HepG2 (cell line): ENCODE measurements around the gene RPL4. TPM values are rescaled to one million over a fixed set of nuclear protein-coding genes. Genes with fewer than 3 reads are reported as not detected.

Source experiments
- FOXP4 ChIP-seq: sonication (generic); formaldehyde crosslinking; IDR thresholded peaks from 2 replicates; pipeline ENCODE4 v1.4.0; 2020; ENCODE audit warnings: missing genetic modification reagents
- HINFP ChIP-seq: sonication (generic); formaldehyde crosslinking; IDR thresholded peaks from 2 replicates; pipeline ENCODE4 v1.4.0; 2020; ENCODE audit warnings: low read depth, mild to moderate bottlenecking, missing genetic modification reagents
- IRF9 ChIP-seq: sonication (generic); formaldehyde crosslinking; IDR thresholded peaks from 2 replicates; pipeline ENCODE4 v1.8.0; 2022; ENCODE audit warnings: missing genetic modification reagents, mild to moderate bottlenecking, borderline replicate concordance
- KLF12 ChIP-seq: sonication (generic); formaldehyde crosslinking; IDR thresholded peaks from 2 replicates; pipeline ENCODE4 v1.4.0; 2020; ENCODE audit warnings: missing genetic modification reagents, borderline replicate concordance
- NPAS2 ChIP-seq: sonication (generic); formaldehyde crosslinking; IDR thresholded peaks from 2 replicates; pipeline ENCODE4 v1.8.0; 2022; ENCODE audit warnings: mild to moderate bottlenecking, missing genetic modification reagents, borderline replicate concordance
- RFX3 ChIP-seq: IDR thresholded peaks from 2 replicates; pipeline ENCODE4 v1.6.1; 2016; ENCODE audit warnings: missing biosample characterization, missing genetic modification reagents
- RFXAP ChIP-seq: sonication (generic); formaldehyde crosslinking; IDR thresholded peaks from 2 replicates; pipeline ENCODE4 v1.4.0; 2020; ENCODE audit warnings: missing genetic modification reagents, borderline replicate concordance
- SUZ12 ChIP-seq: fragments of 150-350 bp; IDR thresholded peaks from 2 replicates; pipeline ENCODE4 v1.6.1; 2014; ENCODE audit warnings: low read depth, low read length
- TCF12 ChIP-seq, 2 experiments: fragments of 450-650 bp in 1 of 2; sonication (generic) in 1 of 2; formaldehyde crosslinking in 1 of 2; IDR thresholded peaks; 2 replicates each; pipeline versions ENCODE4 v1.6.1 to v1.8.0; 2017 to 2022; ENCODE audit warnings: antibody characterized with exemption in 1 of 2, mild to moderate bottlenecking in 1 of 2, missing genetic modification reagents in 1 of 2, moderate library complexity in 1 of 2
- TCF7 ChIP-seq: sonication (generic); IDR thresholded peaks from 2 replicates; pipeline ENCODE4 v1.6.1; 2016; ENCODE audit warnings: antibody characterized with exemption, low read depth
- YEATS2 ChIP-seq: sonication (generic); formaldehyde crosslinking; IDR thresholded peaks from 2 replicates; pipeline ENCODE4 v1.4.0; 2020; ENCODE audit warnings: missing genetic modification reagents, borderline replicate concordance
- ZNF142 ChIP-seq: sonication (generic); formaldehyde crosslinking; IDR thresholded peaks from 2 replicates; pipeline ENCODE4 v1.4.0; 2020; ENCODE audit warnings: missing genetic modification reagents
- ZNF280B ChIP-seq: sonication (generic); formaldehyde crosslinking; IDR thresholded peaks from 2 replicates; pipeline ENCODE4 v1.5.0; 2020; ENCODE audit warnings: missing genetic modification reagents, mild to moderate bottlenecking, borderline replicate concordance
- ZNF33B ChIP-seq: sonication (generic); formaldehyde crosslinking; IDR thresholded peaks from 2 replicates; pipeline ENCODE4 v1.5.1; 2020; ENCODE audit warnings: mild to moderate bottlenecking, missing genetic modification reagents
- ZNF672 ChIP-seq: sonication (generic); formaldehyde crosslinking; IDR thresholded peaks from 2 replicates; pipeline ENCODE4 v1.8.1; 2022; ENCODE audit warnings: missing genetic modification reagents
- polyA plus RNA-seq, 8 experiments: library from polyadenylated mRNA; depleted of rRNA in 3 of 8; stranded (reverse) in 7 of 8; unstranded in 1 of 8; fragments of >200 nt; fragmentation: Illumina TruSeq in 4 of 8; extraction: Trizol in 4 of 8; gene quantifications; 2 replicates each; pipeline versions ENCODE4 v1.2.1 to v1.2.3, GENCODE V29; 2011 to 2016; ENCODE audit warnings: low read depth in 4 of 8, missing spikeins in 1 of 8, mixed read lengths in 1 of 8; ENCODE audit not compliant: insufficient read depth in 1 of 8
- total RNA-seq, 5 experiments: library from RNA; depleted of rRNA; stranded (reverse); fragments of >200 nt; fragmentation: Illumina TruSeq; extraction: Trizol; gene quantifications; 2 replicates each; pipeline ENCODE4 v1.2.3, GENCODE V29; 2016; ENCODE audit warnings: low read depth in 1 of 5

Gene RPL4
- total and polyA plus RNA-seq, 2 of the 13 experiments (the other 11 are each of a cell fraction or from before 2014, with no cell fraction given) = 3,630 to 3,960 TPM

- peak; percentile 48; the same call in 1 of the 2 replicates for TF ChIP-seq ZNF142 (CRISPR knock-in tag)
- TF ChIP-seq RFXAP = no peak
- no peak for TF ChIP-seq NPAS2 (CRISPR knock-in tag)
- no peak for TF ChIP-seq IRF9 (CRISPR knock-in tag)
- no peak for TF ChIP-seq TCF7
- TF ChIP-seq RFX3 (CRISPR knock-in tag) = no peak
- TF ChIP-seq ZNF33B (CRISPR knock-in tag) = peak; percentile 50; the same call in 1 of the 2 replicates
- no peak; the same call in none of the 2 replicates for TF ChIP-seq FOXP4
- TF ChIP-seq TCF12 (IDR thresholded peaks at IDR 0.05) = no peak
- no peak for TF ChIP-seq TCF12 (CRISPR knock-in tag; IDR thresholded peaks at IDR 0.05)
- peak; percentile 97 for TF ChIP-seq YEATS2 (CRISPR knock-in tag)
- no peak for TF ChIP-seq HINFP (CRISPR knock-in tag)
- no peak; the same call in 1 of the 2 replicates for TF ChIP-seq ZNF280B (CRISPR knock-in tag)
- TF ChIP-seq KLF12 = no peak; the same call in 1 of the 2 replicates
- TF ChIP-seq SUZ12 = no peak
- no peak for TF ChIP-seq ZNF672
These were observed at the start of gene RPL4, which contains the start of gene ZWILCH (continued) for GRCh38 chr15:66504563-66505429.
